Cardiac septum (tissue), 1 donor: ENCODE data around the gene SFI1. TPM values are rescaled to one million over a fixed set of nuclear protein-coding genes. Genes with fewer than 3 reads are reported as not detected.
"Not testable (repeated sequence)": the region's sequence is repeated elsewhere in the genome, so short reads cannot be mapped to it uniquely, and the experiment has no call there.

ENCODE experiments used
- DNase-seq: peaks from one replicate; pipeline ENCODE4 v3.0.0-alpha.2; 2020; ENCODE audit warnings: low spot score
- intact Hi-C: fragments of 100-400 bp; cut with DNase I; formaldehyde crosslinking; loops from one replicate; pipeline ENCODE4 v1.14.0; 2022
- total RNA-seq: library from RNA; stranded (reverse); fragmentation: NEBNext Ultra II Directional; extraction: Animal tissue kit (Norgen Biotek cat#: 25700); gene quantifications from one replicate; pipeline ENCODE4 v1.2.1, GENCODE V29; 2021
- donor health status: DM: no; HTN: no; CAD: no.

The SFI1 gene
- total RNA-seq, 1 donor from 2014 or later, result 8.6 TPM

GRCh38 chr22:31489632-31490495 lies 6.5 kb upstream of the SFI1 start, which contains the start of gene EIF4ENIF1:
Gene EIF4ENIF1 (minus strand): TSS chr22:31489842. CDS start chr22:31488718, 1,124 bp downstream.
- intact Hi-C loops, result loop anchor here (5.0 kb wide), 1 partner anchor 142 kb away; no protein-coding TSS in a partner anchor
- peak; percentile 94 for DNase-seq

GRCh38 chr22:31490496-31490925 lies 5.8 kb upstream of the SFI1 start:
- DNase-seq, result peak; percentile 84

GRCh38 chr22:31491218-31491962 lies 4.9 kb upstream of the SFI1 start:
- no peak for DNase-seq
- intact Hi-C loops, result no loop called here

More at GRCh38 chr22:31490496-31490925, 5.8 kb upstream of the SFI1 start:
- intact Hi-C loops, result no loop called here

GRCh38 chr22:31492151-31492550 lies 4.2 kb upstream of the SFI1 start:
- no peak for DNase-seq
- intact Hi-C loops, result no loop called here

- DNase-seq, intact Hi-C loops: not testable (repeated sequence)
Observed at GRCh38 chr22:31493355-31493754, 3.0 kb upstream of the SFI1 start.

GRCh38 chr22:31495343-31495742 lies 993 bp upstream of the SFI1 start:
- intact Hi-C loops, result loop anchor here (5.0 kb wide), 1 partner anchor 148 kb away; the partner anchor contains the start of gene PATZ1
- no peak for DNase-seq

- intact Hi-C loops, result loop anchor here (5.0 kb wide), 1 partner anchor 149 kb away; the partner anchor contains the start of gene PATZ1
- peak; percentile 79 for DNase-seq
Observed at GRCh38 chr22:31496735-31497146, 405 bp downstream of the SFI1 start.

- DNase-seq, result no peak
- intact Hi-C loops, result loop anchor here (5.0 kb wide), 1 partner anchor 150 kb away; the partner anchor contains the start of gene PATZ1
Observed at GRCh38 chr22:31497148-31497938, 1.0 kb downstream of the SFI1 start.

GRCh38 chr22:31501738-31502137 lies 5.4 kb downstream of the SFI1 start:
- intact Hi-C loops, result no loop called here
- DNase-seq, result no peak

GRCh38 chr22:31503211-31503964 lies 7.1 kb downstream of the SFI1 start:
- intact Hi-C loops, result no loop called here
- DNase-seq, result no peak

GRCh38 chr22:31504282-31504681 lies 7.9 kb downstream of the SFI1 start:
- intact Hi-C loops, result no loop called here
- no peak for DNase-seq

GRCh38 chr22:31507517-31507916 lies 11.2 kb downstream of the SFI1 start:
- intact Hi-C loops, DNase-seq: not testable (repeated sequence)

GRCh38 chr22:31508536-31508935 lies 12.2 kb downstream of the SFI1 start:
- intact Hi-C loops, result no loop called here
- no peak for DNase-seq

GRCh38 chr22:31509061-31509762 lies 12.9 kb downstream of the SFI1 start:
- DNase-seq, result no peak
- intact Hi-C loops, result no loop called here

GRCh38 chr22:31520051-31520450 lies 23.7 kb downstream of the SFI1 start:
- intact Hi-C loops, result no loop called here
- DNase-seq, result no peak

GRCh38 chr22:31524132-31524531 lies 27.8 kb downstream of the SFI1 start:
- intact Hi-C loops, DNase-seq: not testable (repeated sequence)

GRCh38 chr22:31526270-31526669 lies 29.9 kb downstream of the SFI1 start:
- intact Hi-C loops, result no loop called here
- DNase-seq, result no peak

- intact Hi-C loops, result no loop called here
- no peak for DNase-seq
Observed at GRCh38 chr22:31530823-31531195, 34.5 kb downstream of the SFI1 start.
